CD4-positive, alpha-beta T cell treated with Interleukin-6 for 4 hours (primary cell): ENCODE measurements around the gene PPP1R9B.

Experiments used
- DNase-seq: peaks from one replicate; pipeline ENCODE4 v3.0.0-alpha.2; 2020; ENCODE audit warnings: mixed read lengths

The PPP1R9B gene

GRCh38 chr17:50150354-50151040, at the start of gene PPP1R9B:
TSS of gene PPP1R9B (minus strand) at chr17:50150677. CDS start at chr17:50150513, 164 bp downstream.
- DNase-seq = no peak

DNA sequence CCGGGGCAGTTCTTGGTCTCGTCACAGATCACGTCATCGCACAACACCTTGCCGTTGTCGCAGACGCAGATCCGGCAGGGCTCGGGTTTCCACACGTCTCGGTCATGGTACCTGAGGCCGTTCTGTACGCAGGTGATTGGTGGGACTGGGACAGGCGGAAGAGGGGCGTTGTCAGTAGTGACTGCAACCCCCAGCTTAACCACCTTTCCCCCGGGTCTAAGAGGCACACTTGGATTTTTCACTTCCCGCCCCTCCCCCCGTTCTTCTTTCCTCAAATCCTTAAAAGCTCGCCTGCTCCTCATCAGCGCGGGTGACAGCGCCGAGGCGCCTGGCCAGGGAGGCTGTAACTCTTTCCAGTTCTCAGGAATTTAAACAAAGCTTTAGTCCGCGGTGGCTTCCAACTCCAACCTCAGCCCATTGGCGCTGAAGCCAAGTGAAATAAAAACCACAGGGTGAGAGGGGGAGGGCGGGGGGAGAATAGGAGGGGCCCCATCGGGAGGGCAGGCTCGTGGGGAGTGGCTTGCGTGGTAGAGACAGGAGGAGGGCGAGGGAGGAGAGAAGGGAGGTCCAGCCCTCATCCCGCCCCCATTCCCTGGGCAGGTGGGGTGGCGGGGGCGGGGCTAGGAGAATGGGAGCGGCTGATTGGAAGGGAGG, 49.5 kb upstream of the PPP1R9B start:
- peak; percentile 83 for DNase-seq

DNA sequence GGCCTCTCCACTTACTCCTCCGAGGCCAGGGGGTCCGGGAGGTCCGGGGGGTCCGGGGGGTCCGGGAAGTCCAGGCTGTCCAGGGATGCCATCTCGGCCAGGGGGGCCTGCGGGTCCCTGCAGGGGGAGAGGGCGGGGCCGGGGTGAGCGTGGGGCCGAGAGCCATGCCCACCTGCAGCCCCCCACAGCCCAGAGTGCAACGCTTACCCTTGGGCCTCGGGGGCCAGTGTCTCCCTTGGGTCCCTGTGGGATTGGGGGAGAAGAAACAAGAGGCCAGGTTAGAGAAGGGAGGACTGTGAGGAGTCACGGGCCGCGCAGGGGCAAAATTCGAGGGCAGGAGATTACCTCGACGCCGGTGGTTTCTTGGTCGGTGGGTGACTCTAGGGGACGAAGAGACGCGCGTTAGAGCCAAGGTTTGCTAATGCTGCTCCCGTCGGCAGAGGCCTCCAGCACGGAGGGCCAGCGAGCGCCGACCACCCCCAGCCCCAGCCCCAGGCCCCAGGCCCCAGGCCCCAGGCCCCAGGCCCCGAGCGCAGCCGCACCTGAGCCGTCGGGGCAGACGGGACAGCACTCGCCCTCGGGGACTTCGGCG, 48.8 kb upstream of the PPP1R9B start:
- DNase-seq = no peak

GRCh38 chr17:50198026-50198669, 47.7 kb upstream of the PPP1R9B start:
- peak; percentile 62 for DNase-seq

- DNase-seq = no peak
Observed at GRCh38 chr17:50196826-50197225, 46.3 kb upstream of the PPP1R9B start.

DNA sequence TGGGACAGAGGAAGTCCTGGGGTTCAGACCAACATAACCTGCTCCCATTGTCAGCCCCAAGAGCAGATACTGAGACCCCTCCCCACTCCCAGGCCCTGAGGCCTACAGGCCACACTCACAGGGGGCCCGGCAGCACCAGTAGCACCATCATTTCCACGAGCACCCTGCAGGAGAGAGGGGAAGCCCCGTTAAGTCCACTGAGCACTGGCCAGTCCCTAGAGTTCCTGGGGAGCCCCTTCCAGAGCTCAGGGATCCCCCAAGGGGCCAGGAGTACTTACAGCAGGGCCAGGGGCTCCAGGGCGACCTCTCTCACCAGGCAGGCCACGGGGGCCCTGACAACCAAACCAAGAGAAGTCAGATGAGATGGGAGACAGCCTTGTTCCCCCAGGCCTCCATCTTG, 45.6 kb upstream of the PPP1R9B start:
- DNase-seq = no peak

- DNase-seq = no peak
Observed at GRCh38 chr17:50194934-50195865, 44.7 kb upstream of the PPP1R9B start.

GRCh38 chr17:50194140-50194933, 43.9 kb upstream of the PPP1R9B start:
- DNase-seq = no peak

DNA sequence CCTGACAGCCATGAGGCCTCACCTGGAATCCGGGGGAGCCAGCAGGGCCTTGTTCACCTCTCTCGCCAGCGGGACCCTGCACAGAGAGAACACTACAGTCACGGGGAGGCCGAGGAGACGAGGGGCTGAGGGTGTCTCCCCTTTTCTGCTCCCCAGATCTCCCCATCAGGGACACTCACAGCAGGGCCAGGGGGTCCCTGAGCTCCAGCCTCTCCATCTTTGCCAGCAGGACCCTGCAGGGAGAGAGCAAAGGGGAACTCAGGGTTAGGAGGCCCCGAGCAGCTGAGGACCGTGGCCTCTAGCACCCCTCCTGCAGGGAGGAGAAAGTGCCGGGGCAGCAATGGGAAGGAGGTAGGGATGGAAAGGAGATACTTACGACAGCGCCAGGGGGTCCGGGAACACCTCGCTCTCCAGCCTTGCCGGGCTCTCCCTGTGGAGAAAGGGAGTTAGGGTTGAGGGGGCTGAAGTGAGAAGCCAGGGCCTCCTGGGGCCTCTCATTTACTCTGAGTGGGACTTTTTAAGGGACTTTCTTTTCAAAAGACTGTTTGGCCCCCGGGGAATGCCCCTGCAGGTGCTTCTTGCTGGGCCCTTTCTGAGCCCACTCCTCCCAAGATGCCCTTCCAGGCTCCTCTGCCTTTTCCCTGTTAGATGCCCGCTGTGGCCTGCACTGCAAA, 42.3 kb upstream of the PPP1R9B start:
- no peak for DNase-seq

- DNase-seq = no peak
Observed at GRCh38 chr17:50192144-50192617, 41.7 kb upstream of the PPP1R9B start.

DNA sequence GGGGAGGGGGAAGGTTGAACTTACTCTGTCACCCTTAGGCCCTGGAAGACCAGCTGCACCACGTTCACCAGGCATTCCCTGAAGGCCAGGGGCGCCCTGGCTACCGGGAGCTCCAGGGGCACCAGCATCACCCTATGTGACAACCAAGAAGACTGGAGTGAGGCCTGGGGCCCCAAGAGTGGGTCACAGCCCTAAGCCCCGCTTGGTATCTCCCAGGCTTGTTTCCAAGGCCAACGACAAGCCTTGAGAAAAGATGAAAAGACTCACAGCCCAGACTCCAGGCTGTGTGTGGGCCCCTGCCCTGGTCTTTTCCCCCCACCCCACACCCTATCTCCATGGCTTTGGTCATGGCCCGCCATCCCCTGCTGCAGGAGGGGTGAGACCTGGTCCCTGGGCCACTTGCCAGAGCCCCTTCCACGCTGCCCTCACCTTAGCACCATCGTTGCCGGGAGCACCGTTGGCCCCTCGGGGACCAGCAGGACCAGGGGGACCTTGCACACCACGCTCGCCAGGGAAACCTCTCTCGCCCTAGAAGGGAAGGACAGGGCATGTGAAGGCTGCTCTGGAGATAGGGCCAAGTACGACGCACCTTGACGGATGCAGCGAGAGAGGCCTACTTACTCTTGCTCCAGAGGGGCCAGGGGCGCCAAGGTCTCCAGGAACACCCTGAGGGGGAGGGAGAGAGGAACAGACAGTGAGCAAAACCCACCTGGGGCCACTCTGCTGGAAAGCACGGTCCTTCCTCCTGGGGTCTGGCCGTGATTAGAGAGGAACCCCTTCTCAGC, 41.1 kb upstream of the PPP1R9B start:
- DNase-seq = no peak

GRCh38 chr17:50190603-50191358, 40.3 kb upstream of the PPP1R9B start:
- DNase-seq = no peak

DNA sequence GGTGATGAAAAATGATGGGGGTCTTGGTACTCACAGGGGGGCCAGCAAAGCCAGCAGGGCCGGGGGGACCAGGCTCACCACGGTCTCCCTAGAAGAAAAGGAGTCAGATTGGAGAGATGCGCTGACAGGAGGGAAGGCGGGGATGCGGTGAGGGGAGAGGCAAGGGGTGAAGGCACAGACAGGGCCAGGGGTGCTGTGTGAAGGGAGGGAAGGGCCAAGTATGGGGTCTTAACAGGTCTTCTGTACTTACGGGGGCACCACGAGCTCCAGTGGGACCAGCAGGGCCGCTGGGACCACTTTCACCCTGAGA, 39.8 kb upstream of the PPP1R9B start:
- DNase-seq = no peak

DNA sequence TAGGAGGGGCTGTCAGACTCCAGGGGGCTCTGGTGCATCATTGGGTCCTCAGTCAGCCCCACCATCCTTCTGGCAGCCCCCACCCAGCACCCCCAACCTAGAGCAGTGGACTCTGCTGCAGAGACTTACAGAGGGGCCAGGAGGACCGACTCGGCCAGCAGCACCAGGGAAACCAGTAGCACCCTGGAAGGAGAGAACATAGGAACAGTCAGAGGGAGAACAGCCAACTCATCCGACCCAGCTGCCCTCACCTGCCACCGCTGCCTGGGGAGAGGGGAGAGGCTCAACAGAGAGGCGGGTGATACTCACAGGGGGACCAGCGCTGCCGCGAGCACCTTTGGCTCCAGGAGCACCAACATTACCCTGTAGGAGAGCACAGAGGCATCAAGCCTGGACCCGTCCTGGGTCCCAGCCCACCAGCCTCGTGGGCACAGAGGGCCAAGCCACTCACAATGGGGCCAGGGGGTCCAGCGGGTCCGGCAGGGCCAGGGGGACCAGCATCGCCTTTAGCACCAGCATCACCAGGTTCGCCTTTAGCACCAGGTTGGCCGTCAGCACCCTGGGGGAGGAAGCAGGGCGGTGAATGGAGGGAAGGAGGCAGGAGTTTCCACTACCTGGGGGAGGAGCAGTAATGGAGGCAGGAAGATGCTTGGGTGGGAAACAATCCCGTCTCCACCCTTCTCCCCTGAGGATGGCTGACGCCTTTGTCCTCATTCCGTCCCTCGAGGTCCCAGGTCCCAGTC, 39.2 kb upstream of the PPP1R9B start:
- DNase-seq = no peak

- DNase-seq = no peak
Observed at GRCh38 chr17:50188921-50189549, 38.6 kb upstream of the PPP1R9B start.

DNA sequence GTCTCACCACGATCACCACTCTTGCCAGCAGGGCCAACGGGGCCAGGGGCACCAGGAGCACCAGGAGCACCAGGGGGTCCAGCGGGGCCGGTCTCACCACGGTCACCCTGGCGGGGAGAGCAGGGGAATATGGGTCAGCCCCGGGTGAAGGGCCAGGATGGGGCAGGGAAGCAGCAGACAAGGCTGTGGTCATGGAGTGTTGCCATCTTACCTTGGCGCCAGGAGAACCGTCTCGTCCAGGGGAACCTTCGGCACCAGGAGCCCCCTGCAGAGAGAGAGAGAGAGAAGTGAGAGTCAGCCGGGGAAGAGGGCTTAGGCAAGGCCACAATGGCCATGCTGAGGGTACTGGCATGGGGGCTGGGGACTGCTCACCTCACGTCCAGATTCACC, 38.0 kb upstream of the PPP1R9B start:
- DNase-seq = no peak

DNA sequence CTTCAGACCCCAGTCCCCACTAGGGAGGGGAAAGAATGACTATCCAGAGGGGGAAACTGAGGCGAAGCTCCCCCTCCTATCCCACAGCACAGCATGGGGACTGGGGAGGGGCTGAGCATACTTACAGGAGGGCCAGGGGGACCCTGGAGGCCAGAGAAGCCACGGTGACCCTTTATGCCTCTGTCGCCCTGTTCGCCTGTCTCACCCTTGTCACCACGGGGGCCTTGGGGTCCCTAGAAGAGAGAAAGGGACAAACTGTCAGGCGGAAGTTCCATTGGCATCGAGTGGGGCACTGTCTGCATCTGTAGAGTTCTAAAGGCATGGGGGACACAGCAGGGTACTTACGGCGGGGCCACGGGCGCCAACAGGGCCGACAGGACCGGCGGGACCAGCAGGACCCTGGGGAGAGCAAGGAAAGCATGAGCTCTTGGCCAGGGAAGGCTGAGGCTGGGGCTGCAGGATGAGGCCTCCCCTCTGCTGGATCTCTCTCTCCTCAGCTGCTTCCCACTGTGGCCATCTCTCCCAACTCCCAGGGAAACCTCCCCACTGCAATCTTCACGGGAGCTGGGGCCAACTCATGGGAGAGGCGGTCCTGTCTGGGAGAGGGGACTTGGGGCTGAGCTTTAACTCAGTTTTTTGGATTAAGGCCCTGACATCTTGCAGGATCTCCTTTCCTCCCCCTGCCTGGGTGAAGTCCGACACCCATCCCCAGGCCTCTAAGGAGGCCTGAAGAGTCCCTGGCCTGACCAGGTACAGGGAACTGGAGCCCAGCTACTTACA, 37.5 kb upstream of the PPP1R9B start:
- no peak for DNase-seq

- DNase-seq = no peak
Observed at GRCh38 chr17:50187394-50187725, 36.9 kb upstream of the PPP1R9B start.
